ENCODE measurements around the gene NANP.

GRCh38 chr20:25580711-25581110 lies 43.1 kb downstream of the NANP start:
- TF ChIP-seq POLR2A (IDR thresholded peaks at IDR 0.05; ENCODE audit: low read length) (no peak), RNF2 (IDR thresholded peaks at IDR 0.05; ENCODE audit: borderline replicate concordance, low read depth) (no peak), MYC (IDR thresholded peaks at IDR 0.05; ENCODE audit: borderline replicate concordance, low read length) (no peak), HOXA7 (CRISPR knock-in tag; IDR thresholded peaks at IDR 0.05) (no peak), RAD21 (conservative IDR thresholded peaks at IDR 0.05 in 1 of 2, IDR thresholded peaks at IDR 0.05 in 1 of 2) (no peak), SREBF2 (IDR thresholded peaks at IDR 0.05) (no peak)
- TF ChIP-seq, protein P1, sequence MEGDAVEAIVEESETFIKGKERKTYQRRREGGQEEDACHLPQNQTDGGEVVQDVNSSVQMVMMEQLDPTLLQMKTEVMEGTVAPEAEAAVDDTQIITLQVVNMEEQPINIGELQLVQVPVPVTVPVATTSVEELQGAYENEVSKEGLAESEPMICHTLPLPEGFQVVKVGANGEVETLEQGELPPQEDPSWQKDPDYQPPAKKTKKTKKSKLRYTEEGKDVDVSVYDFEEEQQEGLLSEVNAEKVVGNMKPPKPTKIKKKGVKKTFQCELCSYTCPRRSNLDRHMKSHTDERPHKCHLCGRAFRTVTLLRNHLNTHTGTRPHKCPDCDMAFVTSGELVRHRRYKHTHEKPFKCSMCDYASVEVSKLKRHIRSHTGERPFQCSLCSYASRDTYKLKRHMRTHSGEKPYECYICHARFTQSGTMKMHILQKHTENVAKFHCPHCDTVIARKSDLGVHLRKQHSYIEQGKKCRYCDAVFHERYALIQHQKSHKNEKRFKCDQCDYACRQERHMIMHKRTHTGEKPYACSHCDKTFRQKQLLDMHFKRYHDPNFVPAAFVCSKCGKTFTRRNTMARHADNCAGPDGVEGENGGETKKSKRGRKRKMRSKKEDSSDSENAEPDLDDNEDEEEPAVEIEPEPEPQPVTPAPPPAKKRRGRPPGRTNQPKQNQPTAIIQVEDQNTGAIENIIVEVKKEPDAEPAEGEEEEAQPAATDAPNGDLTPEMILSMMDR (IDR thresholded peaks at IDR 0.05), result no peak
- TF ChIP-seq, protein P2, sequence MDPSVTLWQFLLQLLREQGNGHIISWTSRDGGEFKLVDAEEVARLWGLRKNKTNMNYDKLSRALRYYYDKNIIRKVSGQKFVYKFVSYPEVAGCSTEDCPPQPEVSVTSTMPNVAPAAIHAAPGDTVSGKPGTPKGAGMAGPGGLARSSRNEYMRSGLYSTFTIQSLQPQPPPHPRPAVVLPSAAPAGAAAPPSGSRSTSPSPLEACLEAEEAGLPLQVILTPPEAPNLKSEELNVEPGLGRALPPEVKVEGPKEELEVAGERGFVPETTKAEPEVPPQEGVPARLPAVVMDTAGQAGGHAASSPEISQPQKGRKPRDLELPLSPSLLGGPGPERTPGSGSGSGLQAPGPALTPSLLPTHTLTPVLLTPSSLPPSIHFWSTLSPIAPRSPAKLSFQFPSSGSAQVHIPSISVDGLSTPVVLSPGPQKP (IDR thresholded peaks at IDR 0.05; ENCODE audit: low read depth, low read length), result no peak
